Thymus (tissue), 11 donors: Measurements from ENCODE around the gene SHC3. TPM values are rescaled to one million over a fixed set of nuclear protein-coding genes. Genes with fewer than 3 reads are reported as not detected.

Experiments used
- DNase-seq, 9 donors: peaks; one replicate each; pipeline ENCODE4 v3.0.0-alpha.2; 2013; ENCODE audit warnings: low spot score in 9 of 9, low read depth in 6 of 9, missing footprints in 1 of 9
- H3K27ac ChIP-seq, 2 donors: one replicate each; pipeline ENCODE4 v1.5.1; 2013; ENCODE audit warnings: control low read depth in 1 of 2, low read depth in 1 of 2, low read length in 1 of 2, mild to moderate bottlenecking in 1 of 2, moderate library complexity in 1 of 2
- H3K27me3 ChIP-seq, 2 donors: one replicate each; pipeline ENCODE4 v1.5.1; 2013; ENCODE audit warnings: low read length in 1 of 2; ENCODE audit not compliant: control insufficient read depth in 2 of 2, insufficient read depth in 1 of 2
- H3K36me3 ChIP-seq, 2 donors: one replicate each; pipeline ENCODE4 v1.5.1; 2013; ENCODE audit warnings: low read length in 1 of 2, mild to moderate bottlenecking in 1 of 2, moderate library complexity in 1 of 2; ENCODE audit not compliant: control insufficient read depth in 2 of 2, insufficient read depth in 2 of 2
- H3K4me1 ChIP-seq, 2 donors: one replicate each; pipeline ENCODE4 v1.5.1; 2013; ENCODE audit warnings: low read length in 2 of 2; ENCODE audit not compliant: control insufficient read depth in 2 of 2, insufficient read depth in 2 of 2
- H3K4me3 ChIP-seq, 2 donors: one replicate each; pipeline ENCODE4 v1.5.1; 2013; ENCODE audit warnings: low read length in 2 of 2, control low read depth in 1 of 2, mild to moderate bottlenecking in 1 of 2
- H3K9me3 ChIP-seq, 2 donors: one replicate each; pipeline ENCODE4 v1.5.1; 2013; ENCODE audit warnings: low read length in 1 of 2, mild to moderate bottlenecking in 1 of 2; ENCODE audit not compliant: control insufficient read depth in 2 of 2, insufficient read depth in 1 of 2
- WGBS: extraction: QIAGEN DNeasy Blood & Tissue Kit; methylation state at CpG from one replicate; pipeline ENCODE4 v1.1.7; 2013; 5-methylcytosine and 5-hydroxymethylcytosine counted together
- polyA plus RNA-seq: library from polyadenylated mRNA; stranded (reverse); fragments of 200-250 nt; gene quantifications from one replicate; pipeline ENCODE4 v1.2.3, GENCODE V29; 2013
- total RNA-seq: library from RNA; stranded (reverse); fragments of 120-200 nt; gene quantifications from one replicate; pipeline ENCODE4 v1.2.4, GENCODE V29; 2013
- donor health status: healthy.

The SHC3 gene
- total and polyA plus RNA-seq, 2 donors: 0.05 to 0.16 TPM

GRCh38 chr9:89048616-89049015, 130.0 kb downstream of the SHC3 start:
- Histone ChIP-seq H3K4me3 (no peak overlapping the region), H3K4me1 (no peaks in the 10 kb centered on the region), H3K36me3 (no peaks in the 10 kb centered on the region), H3K9me3 (no peaks in the 10 kb centered on the region), H3K27ac (no peak overlapping the region), H3K27me3 (no peaks in the 10 kb centered on the region)
- no peak for DNase-seq
- WGBS: 95% methylated on average over 11 of the region's 11 CpGs

DNA sequence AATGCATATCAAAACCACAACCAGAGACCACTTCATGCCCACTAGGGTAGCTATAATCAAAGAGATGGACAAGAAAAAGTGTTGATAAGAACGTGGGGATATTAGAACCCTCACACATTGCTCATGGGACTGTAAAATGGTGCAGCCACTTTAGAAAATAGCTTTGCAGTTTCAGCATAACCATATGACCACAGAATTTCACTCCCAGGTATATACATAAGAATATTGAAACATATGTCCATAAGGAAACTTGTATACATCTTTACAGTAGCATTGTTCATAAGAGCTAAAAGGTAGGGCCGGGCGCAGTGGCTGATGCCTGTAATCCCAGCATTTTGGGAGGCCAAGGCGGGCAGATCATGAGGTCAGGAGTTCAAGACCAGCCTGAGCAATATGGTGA, 131.0 kb downstream of the SHC3 start:
- H3K4me1 ChIP-seq: no peaks in the 10 kb centered on the region
- no peak for DNase-seq
- 84% methylated on average over 4 of the region's 4 CpGs for WGBS

GRCh38 chr9:89046832-89047231, 131.8 kb downstream of the SHC3 start:
- no peak overlapping the region for H3K4me3 ChIP-seq
- WGBS: 94% methylated on average over 2 of the region's 2 CpGs
- H3K36me3 ChIP-seq: no peaks in the 10 kb centered on the region
- peaks cover 0 to 2% of the 10 kb centered on the region in 2 donors for H3K27me3 ChIP-seq
- H3K27ac ChIP-seq: no peak overlapping the region
- no peak for DNase-seq
- no peaks in the 10 kb centered on the region for H3K9me3 ChIP-seq
- no peaks in the 10 kb centered on the region for H3K4me1 ChIP-seq

More for the DNA sequence above, 131.0 kb downstream of the SHC3 start:
- H3K36me3 ChIP-seq: no peaks in the 10 kb centered on the region
- no peaks in the 10 kb centered on the region for H3K9me3 ChIP-seq
- H3K27me3 ChIP-seq: peaks cover 0 to under 1% of the 10 kb centered on the region in 2 donors
- H3K4me3 ChIP-seq: no peak overlapping the region
- no peak overlapping the region for H3K27ac ChIP-seq

DNA sequence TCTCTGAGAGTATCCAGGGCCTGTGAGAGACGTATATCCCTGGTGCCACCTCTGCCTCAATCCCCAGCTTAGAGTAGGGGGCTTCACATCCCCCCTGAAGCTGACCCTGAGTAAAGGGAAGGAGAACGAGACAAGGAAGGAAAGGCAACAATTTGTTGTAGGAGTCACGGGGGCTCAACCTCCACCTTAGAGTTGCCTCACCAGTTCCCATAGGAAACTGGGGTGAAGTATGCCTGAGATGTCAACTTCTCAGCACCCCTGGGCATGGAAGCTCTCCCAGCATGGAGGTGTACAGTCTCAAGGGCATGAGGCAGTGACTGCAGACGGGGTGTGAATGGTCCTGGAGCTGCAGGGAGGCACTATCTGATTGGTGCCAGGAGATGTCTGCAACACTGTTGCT, 133.7 kb downstream of the SHC3 start:
- H3K36me3 ChIP-seq: no peaks in the 10 kb centered on the region
- no peaks in the 10 kb centered on the region for H3K9me3 ChIP-seq
- H3K4me1 ChIP-seq: no peaks in the 10 kb centered on the region
- 91% methylated on average over 4 of the region's 4 CpGs for WGBS
- DNase-seq: no peak
- H3K27ac ChIP-seq: no peak overlapping the region
- no peak overlapping the region for H3K4me3 ChIP-seq
- H3K27me3 ChIP-seq: peaks cover 0 to 2% of the 10 kb centered on the region in 2 donors

DNA sequence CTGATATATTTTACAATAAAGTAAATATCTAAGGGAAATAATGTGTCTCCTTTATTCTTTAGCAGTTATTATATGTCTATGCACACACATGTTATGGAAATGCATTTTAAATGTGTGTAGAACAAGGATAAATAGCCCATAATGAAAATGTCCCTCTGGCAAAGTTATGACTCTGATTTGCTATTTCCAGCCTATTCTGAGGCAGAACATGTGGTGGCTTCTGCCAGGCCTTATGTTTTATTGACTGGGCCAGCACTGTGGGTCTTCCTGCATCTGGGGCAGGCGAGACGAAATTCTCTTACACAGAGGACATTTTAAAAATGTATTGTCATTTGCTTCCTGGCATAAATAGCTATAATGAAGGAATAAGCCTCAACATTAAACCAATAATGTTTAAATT, 134.5 kb downstream of the SHC3 start:
- DNase-seq: no peak
- 94% methylated on average over 2 of the region's 2 CpGs for WGBS
- no peak overlapping the region for H3K27ac ChIP-seq
- no peaks in the 10 kb centered on the region for H3K4me1 ChIP-seq
- H3K9me3 ChIP-seq: no peaks in the 10 kb centered on the region
- H3K4me3 ChIP-seq: no peak overlapping the region
- no peaks in the 10 kb centered on the region for H3K36me3 ChIP-seq
- peaks cover 0 to 2% of the 10 kb centered on the region in 2 donors for H3K27me3 ChIP-seq

DNA sequence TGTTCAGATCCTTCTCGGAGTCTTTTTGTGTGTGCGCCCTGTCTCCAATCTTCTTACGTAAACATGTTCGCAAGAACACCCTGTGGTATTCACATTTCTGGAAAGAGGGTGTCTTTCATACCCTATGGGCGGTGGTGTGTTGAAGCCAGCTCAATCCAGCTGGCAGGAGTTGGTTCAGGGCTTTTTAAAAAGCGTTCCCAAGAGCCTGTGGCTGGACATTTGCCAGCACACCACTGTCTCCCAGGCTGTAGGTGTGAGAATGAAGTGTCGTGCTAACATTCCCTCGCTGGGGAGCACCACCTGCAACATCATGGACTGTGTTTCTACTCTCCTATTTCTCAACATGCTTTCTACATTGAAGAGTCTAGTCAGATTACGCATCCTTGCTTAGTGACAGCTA, 135.6 kb downstream of the SHC3 start:
- WGBS: 95% methylated on average over 9 of the region's 9 CpGs
- Histone ChIP-seq H3K4me1 (no peaks in the 10 kb centered on the region), H3K36me3 (no peaks in the 10 kb centered on the region), H3K4me3 (no peak overlapping the region), H3K27me3 (peaks cover 0 to 3% of the 10 kb centered on the region in 2 donors), H3K9me3 (no peaks in the 10 kb centered on the region), H3K27ac (no peak overlapping the region)
- no peak for DNase-seq

- Histone ChIP-seq H3K4me3 (no peak overlapping the region), H3K27ac (no peak overlapping the region), H3K27me3 (peaks cover 0 to 4% of the 10 kb centered on the region in 2 donors), H3K4me1 (no peaks in the 10 kb centered on the region), H3K9me3 (no peaks in the 10 kb centered on the region), H3K36me3 (no peaks in the 10 kb centered on the region)
- no peak for DNase-seq
- WGBS: 99% methylated on average over 2 of the region's 2 CpGs
These were observed 139.0 kb downstream of the SHC3 start for GRCh38 chr9:89039664-89040063.

DNA sequence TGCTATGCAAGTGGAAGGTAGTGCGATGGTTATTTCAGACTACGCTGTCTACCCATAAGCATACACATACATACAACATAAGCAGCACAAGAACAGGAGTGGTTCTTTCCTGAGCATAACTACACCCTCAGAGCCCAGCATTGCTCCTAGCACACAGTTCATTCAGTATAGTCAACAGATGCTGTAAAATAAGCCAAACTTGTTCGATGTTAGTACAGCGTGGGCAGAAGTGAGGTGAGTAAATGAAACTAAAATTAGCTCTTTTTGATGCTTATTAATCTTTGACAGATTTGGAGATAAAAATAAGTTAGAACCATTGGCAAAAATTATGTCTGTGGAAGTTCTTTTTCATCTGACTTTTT, 139.5 kb downstream of the SHC3 start:
- H3K27ac ChIP-seq: no peak overlapping the region
- no peaks in the 10 kb centered on the region for H3K4me1 ChIP-seq
- WGBS: 95% methylated on average over 4 of the region's 4 CpGs
- H3K9me3 ChIP-seq: no peaks in the 10 kb centered on the region
- H3K27me3 ChIP-seq: peaks cover 0 to 4% of the 10 kb centered on the region in 2 donors
- DNase-seq: no peak
- H3K36me3 ChIP-seq: no peaks in the 10 kb centered on the region
- H3K4me3 ChIP-seq: no peak overlapping the region

DNA sequence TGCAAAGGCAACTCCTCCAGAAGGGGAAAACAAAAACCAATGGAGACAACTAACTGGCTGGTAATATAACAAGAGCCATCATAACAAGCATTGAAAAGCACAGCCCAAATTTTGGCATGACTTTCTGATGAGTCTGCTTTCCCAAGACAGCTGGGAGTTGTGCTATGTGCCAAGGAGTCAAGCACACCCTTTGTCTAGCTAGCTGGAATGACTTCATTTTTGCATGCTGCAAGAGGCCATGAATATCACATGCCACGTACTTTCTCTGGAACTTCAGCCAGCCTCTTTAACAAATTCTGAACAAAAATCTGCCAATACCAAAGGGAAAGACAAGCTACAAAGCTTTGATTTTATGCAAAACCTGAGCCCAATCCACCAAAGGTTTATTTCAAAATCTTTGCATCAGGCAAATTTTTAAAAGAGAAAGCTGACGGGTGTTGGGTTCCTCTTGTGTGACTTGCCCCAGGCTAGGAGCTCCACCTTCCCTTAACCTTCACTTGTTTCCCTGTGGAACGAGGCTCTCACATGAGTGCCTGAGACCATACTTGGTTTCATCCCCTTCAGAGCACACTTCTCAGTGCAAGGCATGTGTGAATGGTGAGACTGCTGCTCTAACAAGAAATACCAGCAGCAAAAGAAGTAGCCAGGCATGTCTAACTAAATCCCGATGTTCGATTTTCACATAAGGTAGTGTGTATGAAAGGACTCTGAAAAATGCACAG, 140.1 kb downstream of the SHC3 start:
- H3K27ac ChIP-seq: no peak overlapping the region
- no peaks in the 10 kb centered on the region for H3K9me3 ChIP-seq
- 94% methylated on average over 5 of the region's 5 CpGs for WGBS
- no peaks in the 10 kb centered on the region for H3K36me3 ChIP-seq
- no peaks in the 10 kb centered on the region for H3K4me1 ChIP-seq
- no peak for DNase-seq
- H3K27me3 ChIP-seq: peaks cover 0 to 4% of the 10 kb centered on the region in 2 donors
- H3K4me3 ChIP-seq: no peak overlapping the region
